HEK293 (cell line): Measurements from ENCODE around the gene SRL.

Experiments
- CTCF ChIA-PET: fragments of 350-600 bp; formaldehyde crosslinking; extraction: SDS; loops from one replicate; lab custom pipeline; 2021; ENCODE audit warnings: antibody characterized with exemption; lab: Yijun Ruan, JAX
- POLR2A ChIA-PET: fragments of 300-600 bp; formaldehyde crosslinking; extraction: SDS; loops from one replicate; lab custom pipeline; 2020; ENCODE audit warnings: antibody characterized with exemption, inconsistent platforms; lab: Yijun Ruan, JAX
- H3K27ac ChIP-seq: fragments of 200-500 bp; sonication (Bioruptor generic); 2 replicates; pipeline ENCODE4 v1.5.1; 2014; ENCODE audit warnings: low read depth, low read length, control low read depth, inconsistent platforms; ENCODE audit errors: extremely low read depth
- H3K36me3 ChIP-seq, 2 experiments: fragments of 200-500 bp in 1 of 2; sonication (Bioruptor generic) in 1 of 2; 1 replicate in 1 of 2; 2 replicates in 1 of 2; pipeline ENCODE4 v1.5.1; 2014 to 2017; ENCODE audit warnings: inconsistent platforms in 2 of 2, low read length in 2 of 2; ENCODE audit not compliant: control insufficient read depth in 2 of 2, insufficient read depth in 1 of 2
- H3K4me1 ChIP-seq: fragments of 200-500 bp; sonication (Bioruptor generic); 2 replicates; pipeline ENCODE4 v1.5.1; 2014; ENCODE audit warnings: mild to moderate bottlenecking, low read length, inconsistent platforms; ENCODE audit not compliant: control insufficient read depth, insufficient read depth
- H3K4me3 ChIP-seq: 2 replicates; pipeline ENCODE4 v1.5.1; 2011; ENCODE audit warnings: low read depth, mild to moderate bottlenecking, control low read depth, low read length, moderate library complexity
- H3K9me3 ChIP-seq: fragments of 200-500 bp; sonication (Bioruptor generic); 2 replicates; pipeline ENCODE4 v1.5.1; 2014; ENCODE audit warnings: low read depth, low read length, inconsistent platforms; ENCODE audit not compliant: control insufficient read depth, insufficient read depth
- CTCF ChIP-seq: fragments of 450-650 bp; formaldehyde crosslinking; IDR thresholded peaks from 2 replicates; pipeline ENCODE4 v1.5.1; 2016; ENCODE audit warnings: missing biosample characterization, missing genetic modification characterization
- GLIS2 ChIP-seq: fragments of 450-650 bp; formaldehyde crosslinking; IDR thresholded peaks from 2 replicates; pipeline ENCODE4 v1.5.1; 2016; ENCODE audit warnings: missing biosample characterization, missing genetic modification characterization
- KLF7 ChIP-seq: fragments of 450-650 bp; formaldehyde crosslinking; IDR thresholded peaks from 2 replicates; pipeline ENCODE4 v1.5.1; 2016; ENCODE audit warnings: missing biosample characterization, missing genetic modification characterization, borderline replicate concordance
- OSR2 ChIP-seq: fragments of 450-650 bp; formaldehyde crosslinking; IDR thresholded peaks from 2 replicates; pipeline ENCODE4 v1.5.1; 2016; ENCODE audit warnings: missing biosample characterization, missing genetic modification characterization
- PRDM1 ChIP-seq: fragments of 450-650 bp; formaldehyde crosslinking; IDR thresholded peaks from 2 replicates; pipeline ENCODE4; 2016; ENCODE audit warnings: missing biosample characterization, missing genetic modification characterization
- PRDM10 ChIP-seq: fragments of 450-650 bp; formaldehyde crosslinking; IDR thresholded peaks from 2 replicates; pipeline ENCODE4 v1.5.1; 2016; ENCODE audit warnings: missing biosample characterization, missing genetic modification characterization
- YY1 ChIP-seq: fragments of 450-650 bp; formaldehyde crosslinking; IDR thresholded peaks from 2 replicates; pipeline ENCODE4 v1.5.1; 2018; ENCODE audit warnings: missing biosample characterization, missing genetic modification characterization
- ZBTB26 ChIP-seq: fragments of 450-650 bp; formaldehyde crosslinking; optimal IDR thresholded peaks from 2 replicates; pipeline ENCODE3; 2016; ENCODE audit warnings: missing biosample characterization, mild to moderate bottlenecking, missing genetic modification characterization
- ZBTB7A ChIP-seq: fragments of 450-650 bp; formaldehyde crosslinking; IDR thresholded peaks from 2 replicates; pipeline ENCODE4 v1.5.1; 2016; ENCODE audit warnings: low read depth, missing biosample characterization, missing genetic modification characterization
- ZEB2 ChIP-seq: fragments of 450-650 bp; formaldehyde crosslinking; IDR thresholded peaks from 2 replicates; pipeline ENCODE4 v1.5.1; 2016; ENCODE audit warnings: missing biosample characterization, missing genetic modification characterization
- ZNF19 ChIP-seq: fragments of 450-650 bp; formaldehyde crosslinking; IDR thresholded peaks from 2 replicates; pipeline ENCODE4; 2016; ENCODE audit warnings: missing biosample characterization, missing genetic modification characterization, low read depth
- ZNF214 ChIP-seq: fragments of 450-650 bp; formaldehyde crosslinking; IDR thresholded peaks from 2 replicates; pipeline ENCODE4 v1.5.1; 2017; ENCODE audit warnings: missing biosample characterization, mild to moderate bottlenecking, missing genetic modification characterization, borderline replicate concordance
- ZNF335 ChIP-seq: fragments of 450-650 bp; formaldehyde crosslinking; conservative IDR thresholded peaks from 2 replicates; pipeline ENCODE4 v1.5.1; 2016; ENCODE audit warnings: missing biosample characterization, missing genetic modification characterization
- ZNF518A ChIP-seq: fragments of 450-650 bp; formaldehyde crosslinking; conservative IDR thresholded peaks from 2 replicates; pipeline ENCODE4 v1.5.1; 2016; ENCODE audit warnings: low read depth, missing biosample characterization, missing genetic modification characterization
- ZNF580 ChIP-seq: fragments of 450-650 bp; formaldehyde crosslinking; IDR thresholded peaks from 2 replicates; pipeline ENCODE4 v1.5.1; 2016; ENCODE audit warnings: missing biosample characterization, missing genetic modification characterization
- ZNF629 ChIP-seq: fragments of 450-650 bp; formaldehyde crosslinking; IDR thresholded peaks from 2 replicates; pipeline ENCODE4 v1.5.1; 2017; ENCODE audit warnings: missing biosample characterization, missing genetic modification characterization
- ZNF645 ChIP-seq: fragments of 450-650 bp; formaldehyde crosslinking; IDR thresholded peaks from 2 replicates; pipeline ENCODE4; 2016; ENCODE audit warnings: missing biosample characterization, missing genetic modification characterization
- ZNF677 ChIP-seq: fragments of 450-650 bp; IDR thresholded peaks from 2 replicates; pipeline ENCODE4 v1.5.0; 2018; ENCODE audit warnings: missing biosample characterization, mild to moderate bottlenecking, missing genetic modification characterization, moderate library complexity
- ZNF837 ChIP-seq: fragments of 450-650 bp; formaldehyde crosslinking; IDR thresholded peaks from 2 replicates; pipeline ENCODE4 v1.5.1; 2016; ENCODE audit warnings: missing biosample characterization, missing genetic modification characterization
- ZSCAN30 ChIP-seq: fragments of 450-650 bp; IDR thresholded peaks from 2 replicates; pipeline ENCODE4 v1.5.1; 2018; ENCODE audit warnings: missing biosample characterization, mild to moderate bottlenecking, missing genetic modification characterization, moderate library complexity
- ZXDB ChIP-seq: fragments of 450-650 bp; formaldehyde crosslinking; IDR thresholded peaks from 2 replicates; pipeline ENCODE4 v1.5.1; 2016; ENCODE audit warnings: missing biosample characterization, missing genetic modification characterization

SRL gene

GRCh38 chr16:4273858-4274311 lies 32.0 kb upstream of the SRL start (continued):
- TF ChIP-seq ZNF629 (tag by site-specific recombination), result no peak
- TF ChIP-seq ZSCAN30, result 0 out of 2 replicates have a peak, but pooled peaks have one; percentile 12
- no peak for TF ChIP-seq ZNF677
- peak; percentile 77 for TF ChIP-seq ZNF335
- TF ChIP-seq ZNF645 (tag by site-specific recombination), result no peak
- no peak for TF ChIP-seq ZBTB7A (tag by site-specific recombination)

- POLR2A ChIA-PET, result interaction anchor here (0.6 to 4.4 kb wide), 28 partner anchors 10 to 980 kb away, joined by 3 to 45 read pairs (median 4); partner anchors contain the start of genes CREBBP and GLIS2
- H3K9me3 ChIP-seq, result no peaks in the 10 kb centered on the region
- no peak for TF ChIP-seq PRDM1 (tag by site-specific recombination)
- no peak for TF ChIP-seq ZNF214
- TF ChIP-seq ZXDB, result 0 out of 2 replicates have a peak, but pooled peaks have one; percentile 6
- TF ChIP-seq ZBTB7A (tag by site-specific recombination), result no peak
- no peak for TF ChIP-seq ZEB2
- no peak for TF ChIP-seq ZNF837 (tag by site-specific recombination)
- TF ChIP-seq PRDM10 (tag by site-specific recombination), result 0 out of 2 replicates have a peak, but pooled peaks have one; percentile 17
- TF ChIP-seq OSR2 (tag by site-specific recombination), result no peak
- TF ChIP-seq GLIS2 (tag by site-specific recombination), result peak; percentile 64
- TF ChIP-seq ZNF19 (tag by site-specific recombination), result no peak
- TF ChIP-seq CTCF (tag by site-specific recombination), result no peak
- peak; percentile 68 for TF ChIP-seq ZBTB26 (tag by site-specific recombination)
- no peak for TF ChIP-seq ZNF518A (tag by site-specific recombination)
- no peak for TF ChIP-seq ZNF580 (tag by site-specific recombination)
- TF ChIP-seq KLF7, result no peak
- TF ChIP-seq YY1 (tag by site-specific recombination), result peak; percentile 13; the same call in 1 of the 2 replicates
Measured at GRCh38 chr16:4272114-4272956, 30.5 kb upstream of the SRL start.

More at GRCh38 chr16:4272114-4272956, 30.5 kb upstream of the SRL start:
- Histone ChIP-seq H3K36me3 (peaks cover 0 to 3% of the 10 kb centered on the region in 2 experiments; a peak in 2 of 3 replicates), H3K4me3 (peak overlapping the region; percentile 57), H3K27ac (peak overlapping the region; percentile 97), H3K4me1 (peaks cover 6% of the 10 kb centered on the region)
- CTCF ChIA-PET, result interaction anchor here (0.7 to 4.6 kb wide), 9 partner anchors 11 to 439 kb away, joined by 3 to 32 read pairs (median 4); no protein-coding TSS in a partner anchor
